HG02938 (cell line): Measurements from ENCODE around the gene FNIP2.
"Not testable (repeated sequence)": the region's sequence is repeated elsewhere in the genome, so short reads cannot be mapped to it uniquely, and the experiment has no call there.

Experiments
- ATAC-seq: cut with Tn5 transposase; IDR thresholded peaks from one replicate; pipeline ENCODE4 v1.9.1; 2021; ENCODE audit warnings: mild to moderate bottlenecking, moderate library complexity; ENCODE audit not compliant: unreplicated experiment

The FNIP2 gene

DNA sequence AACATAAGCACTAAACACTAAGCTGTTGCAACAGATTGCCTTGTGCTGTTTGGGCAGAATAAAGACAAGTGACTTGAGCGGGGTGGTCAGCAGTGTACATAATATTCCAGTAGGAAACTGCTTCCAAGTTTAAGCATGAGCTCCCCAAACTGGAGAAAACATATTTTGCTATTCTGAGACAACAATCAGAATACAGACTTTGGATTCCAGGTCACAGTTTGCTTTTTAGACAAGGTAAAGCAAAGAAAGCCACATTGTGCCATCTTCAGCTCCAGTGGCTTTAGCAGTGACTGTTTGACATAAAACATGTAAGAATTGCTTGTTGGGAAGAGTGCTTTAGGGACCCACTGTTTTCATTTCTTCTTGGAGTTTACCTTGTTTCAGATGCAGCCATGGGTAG lies 136.0 kb downstream of the FNIP2 start:
- no peak for ATAC-seq

GRCh38 chr4:158906073-158906472 lies 137.2 kb downstream of the FNIP2 start:
- ATAC-seq: peak; percentile 95

DNA sequence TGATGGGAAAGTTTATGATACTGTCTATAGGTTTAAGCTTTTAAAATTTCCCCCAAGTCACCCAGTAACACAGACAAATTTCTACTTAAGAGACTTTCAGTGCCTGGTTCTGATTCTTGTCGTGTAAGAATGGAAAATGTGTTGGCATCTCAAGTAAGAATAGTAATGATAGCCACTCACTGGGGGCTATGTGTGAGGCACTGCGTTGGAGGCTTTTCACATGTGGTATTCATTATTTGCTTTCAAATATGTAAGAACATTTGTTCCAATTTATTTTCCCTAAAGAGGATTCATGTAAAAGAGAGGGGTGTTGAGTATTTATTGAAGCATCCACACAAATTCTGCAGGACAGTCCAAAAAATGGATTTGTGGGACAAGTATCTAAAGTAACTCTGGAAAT lies 143.6 kb downstream of the FNIP2 start:
- no peak for ATAC-seq

DNA sequence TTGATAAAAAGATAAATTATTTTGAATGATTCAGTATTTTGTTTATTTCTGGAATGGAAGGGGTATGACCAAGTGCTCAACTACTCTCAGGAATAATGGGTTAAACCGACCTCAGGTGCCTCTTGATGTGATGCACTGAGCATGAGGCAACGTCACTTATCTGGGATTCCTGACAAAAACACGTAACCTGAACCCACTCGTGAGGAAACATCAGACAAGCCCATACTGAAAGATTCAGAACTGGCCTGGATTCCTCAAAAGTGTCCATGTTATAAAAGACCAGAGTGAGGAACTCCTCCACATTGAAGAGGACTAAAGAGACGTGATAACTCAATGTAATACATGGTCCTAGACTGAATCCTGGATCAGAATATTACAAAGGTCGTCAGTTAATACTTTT lies 144.0 kb downstream of the FNIP2 start:
- ATAC-seq: no peak

DNA sequence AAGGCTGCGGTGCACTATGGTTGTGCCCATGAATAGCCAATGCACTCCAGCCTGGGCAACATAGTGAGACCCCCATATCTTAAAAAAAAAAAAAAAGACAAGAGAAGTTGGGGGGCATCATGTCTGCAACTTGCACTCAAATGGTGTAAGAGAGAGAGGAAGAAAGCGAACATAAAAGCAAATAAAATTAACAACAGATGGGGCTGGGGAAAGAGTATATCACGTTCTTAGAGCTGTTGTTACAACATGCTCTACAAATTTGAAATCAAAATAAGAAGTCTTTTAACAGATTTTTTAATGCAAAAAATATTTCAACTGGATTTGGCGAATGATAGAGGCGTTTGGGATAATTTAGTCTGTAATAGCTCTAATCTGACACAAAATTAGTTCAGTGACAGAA lies 144.9 kb downstream of the FNIP2 start:
- no peak for ATAC-seq

DNA sequence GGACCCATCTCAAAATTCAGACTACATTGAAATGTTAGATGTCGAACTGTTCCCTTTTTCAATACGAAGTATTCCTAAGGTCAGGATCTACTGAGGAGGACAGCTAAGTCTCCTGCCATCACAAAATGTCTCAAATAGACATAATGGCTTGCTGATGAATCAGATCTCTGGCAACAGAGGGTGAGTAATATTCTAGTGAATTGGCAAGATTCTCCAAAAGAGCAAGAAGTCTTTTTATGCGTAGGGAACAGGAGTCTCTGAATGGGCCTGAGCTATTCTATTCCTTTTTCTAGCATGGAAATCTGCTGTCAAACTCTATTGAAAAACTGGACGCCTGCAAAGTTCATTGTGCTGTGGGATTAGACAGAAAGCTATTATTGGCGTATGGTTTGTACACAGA lies 145.4 kb downstream of the FNIP2 start:
- ATAC-seq: no peak

- ATAC-seq: no peak
Measured at GRCh38 chr4:158915683-158916241, 146.9 kb downstream of the FNIP2 start.

DNA sequence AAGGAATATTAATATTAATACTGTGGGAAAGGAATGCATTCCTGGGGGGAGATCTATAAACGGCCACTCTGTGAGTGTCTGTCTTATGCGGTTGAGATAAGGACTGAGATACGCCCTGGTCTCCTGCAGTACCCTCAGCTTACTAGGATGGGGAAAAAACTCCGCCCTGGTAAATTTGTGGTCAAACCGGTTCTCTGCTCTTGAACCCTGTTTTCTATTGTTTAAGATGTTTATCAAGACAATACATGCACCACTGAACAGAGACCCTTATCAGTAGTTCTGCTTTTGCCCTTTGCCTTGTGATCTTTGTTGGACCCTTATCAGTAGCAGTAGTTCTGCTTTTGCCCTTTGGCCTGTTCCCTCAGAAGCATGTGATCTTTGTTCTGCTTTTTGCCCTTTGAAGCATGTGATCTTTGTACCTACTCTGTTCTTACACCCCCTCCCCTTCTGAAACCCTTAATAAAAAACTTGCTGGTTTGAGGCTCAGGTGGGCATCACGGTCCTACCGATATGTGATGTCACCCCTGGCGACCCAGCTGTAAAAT lies 151.7 kb downstream of the FNIP2 start:
- ATAC-seq: not testable (repeated sequence)

- ATAC-seq: not testable (repeated sequence)
Measured at GRCh38 chr4:158927774-158928173, 158.9 kb downstream of the FNIP2 start.

DNA sequence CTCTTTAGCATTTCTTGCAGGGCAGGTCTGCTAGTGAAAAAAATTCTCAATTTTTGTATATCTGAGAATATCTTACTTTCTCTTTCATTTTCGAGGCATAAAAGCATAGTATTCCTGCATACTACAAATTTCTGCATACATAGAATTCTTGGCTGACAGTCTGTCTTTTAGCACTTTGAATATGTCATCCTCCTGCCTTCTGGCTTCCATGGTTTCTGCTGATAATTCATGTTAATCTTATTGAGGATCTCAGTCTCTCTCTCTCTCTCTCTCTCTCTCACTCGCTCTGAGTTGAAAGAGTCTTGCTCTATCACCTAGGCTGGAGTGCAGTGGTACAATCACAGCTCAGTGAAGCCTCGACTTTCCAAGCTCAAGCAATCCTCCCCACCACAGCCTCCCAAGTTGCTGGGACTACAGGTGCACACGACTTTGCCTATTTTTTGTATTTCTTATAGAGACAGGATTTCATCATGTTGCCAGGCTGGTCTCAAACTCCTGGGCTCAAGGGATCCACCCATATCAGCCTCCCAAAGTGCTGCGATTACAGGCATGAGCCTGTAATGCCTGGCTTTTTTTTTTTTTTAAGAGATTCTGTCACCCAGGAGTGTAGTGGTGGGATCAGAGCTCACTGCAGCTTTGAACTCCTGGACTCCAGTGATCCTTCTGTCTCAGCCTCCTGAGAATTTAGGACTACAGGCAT lies 161.3 kb downstream of the FNIP2 start:
- peak; percentile 54 for ATAC-seq

GRCh38 chr4:158930639-158930972 lies 161.8 kb downstream of the FNIP2 start:
- no peak for ATAC-seq

DNA sequence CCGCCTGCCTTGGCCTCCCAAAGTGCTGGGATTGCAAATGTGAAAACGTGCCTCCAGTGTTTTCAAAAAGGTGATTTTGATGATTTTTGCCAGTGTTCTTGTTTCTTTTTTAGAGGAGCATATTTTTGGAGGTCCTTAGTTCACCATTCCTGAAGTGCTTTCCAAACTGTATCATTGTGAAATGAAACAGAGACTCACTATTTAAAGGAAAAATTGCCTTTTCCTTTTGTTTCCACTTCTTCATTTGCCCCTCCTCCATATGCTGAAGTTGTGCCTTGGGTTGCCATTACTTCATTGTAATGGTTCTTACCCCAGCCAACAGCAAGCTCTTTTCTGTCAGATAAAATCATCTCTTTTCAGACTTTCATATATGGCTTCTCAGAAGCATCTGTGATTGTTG lies 164.4 kb downstream of the FNIP2 start:
- no peak for ATAC-seq

DNA sequence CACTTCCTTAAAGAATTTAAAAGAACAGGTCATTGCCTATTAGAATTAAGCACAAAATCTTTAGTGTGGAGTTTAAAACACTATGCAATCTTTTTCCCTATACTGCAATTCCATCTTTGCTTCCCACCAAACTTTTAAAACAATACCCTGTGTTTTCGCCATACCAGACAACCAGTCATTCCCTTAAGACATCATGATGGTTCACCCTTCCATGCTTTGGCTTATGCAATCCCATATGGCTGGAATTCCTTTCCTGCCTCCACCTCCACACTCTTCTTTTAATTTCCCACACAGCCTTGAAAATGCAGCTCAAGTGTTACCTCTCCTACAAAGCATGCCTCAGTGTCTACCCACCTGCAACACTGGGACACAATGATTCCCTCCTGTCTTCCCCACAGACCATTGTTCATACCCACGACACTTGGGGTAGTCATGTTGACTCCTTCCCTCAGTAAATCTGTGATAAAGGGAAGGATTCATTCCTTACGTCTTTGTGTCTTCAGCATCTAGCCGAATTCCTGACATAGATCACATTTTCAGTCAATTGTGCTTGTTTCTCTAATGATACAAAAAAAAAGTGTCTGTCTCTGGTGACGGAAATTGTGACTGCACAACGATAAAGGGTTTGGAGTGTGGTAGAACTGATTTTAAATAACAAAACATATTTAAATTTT lies 166.3 kb downstream of the FNIP2 start:
- ATAC-seq: no peak

DNA sequence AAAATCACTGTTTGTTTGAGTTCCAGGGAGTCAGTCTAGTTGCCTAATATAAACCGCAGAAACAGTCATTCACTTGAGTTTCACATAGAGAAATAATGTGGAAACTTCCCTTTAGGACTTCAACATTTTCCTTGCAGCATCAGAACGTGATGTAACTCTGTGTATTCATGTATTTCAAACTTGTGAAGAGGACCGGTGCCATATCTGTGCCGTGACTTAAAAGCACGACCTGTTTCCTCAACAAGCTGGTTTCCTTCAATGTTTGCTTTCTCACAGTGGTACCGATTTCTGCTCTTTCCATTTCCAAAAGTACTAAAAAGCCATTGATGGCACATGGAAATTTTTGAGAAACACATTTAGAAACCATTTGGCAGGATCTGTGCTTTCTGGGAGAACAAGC lies 167.4 kb downstream of the FNIP2 start:
- no peak for ATAC-seq

GRCh38 chr4:158938220-158939044 lies 169.6 kb downstream of the FNIP2 start:
- ATAC-seq: no peak

GRCh38 chr4:158940271-158940670 lies 171.4 kb downstream of the FNIP2 start:
- no peak for ATAC-seq

GRCh38 chr4:158941321-158941720 lies 172.5 kb downstream of the FNIP2 start:
- ATAC-seq: no peak

DNA sequence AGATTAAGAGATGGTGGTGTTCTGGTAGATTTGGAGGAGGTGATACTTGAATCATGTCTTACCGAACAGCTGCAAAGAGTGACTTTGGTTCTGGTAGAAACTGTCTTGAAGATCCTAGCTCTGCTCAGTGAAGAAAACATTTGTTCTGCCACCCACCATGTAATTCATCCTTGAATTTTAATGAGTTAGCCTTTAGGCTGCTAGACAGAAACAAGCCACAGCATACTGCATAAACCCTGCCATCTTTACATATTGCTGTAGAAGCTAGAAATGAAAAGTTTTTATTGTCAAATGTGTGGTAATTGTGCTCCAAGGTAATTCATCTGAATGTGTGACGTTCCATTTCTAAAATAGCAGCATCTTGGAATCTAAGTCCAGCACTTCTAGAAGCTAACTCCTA lies 173.1 kb downstream of the FNIP2 start:
- no peak for ATAC-seq

DNA sequence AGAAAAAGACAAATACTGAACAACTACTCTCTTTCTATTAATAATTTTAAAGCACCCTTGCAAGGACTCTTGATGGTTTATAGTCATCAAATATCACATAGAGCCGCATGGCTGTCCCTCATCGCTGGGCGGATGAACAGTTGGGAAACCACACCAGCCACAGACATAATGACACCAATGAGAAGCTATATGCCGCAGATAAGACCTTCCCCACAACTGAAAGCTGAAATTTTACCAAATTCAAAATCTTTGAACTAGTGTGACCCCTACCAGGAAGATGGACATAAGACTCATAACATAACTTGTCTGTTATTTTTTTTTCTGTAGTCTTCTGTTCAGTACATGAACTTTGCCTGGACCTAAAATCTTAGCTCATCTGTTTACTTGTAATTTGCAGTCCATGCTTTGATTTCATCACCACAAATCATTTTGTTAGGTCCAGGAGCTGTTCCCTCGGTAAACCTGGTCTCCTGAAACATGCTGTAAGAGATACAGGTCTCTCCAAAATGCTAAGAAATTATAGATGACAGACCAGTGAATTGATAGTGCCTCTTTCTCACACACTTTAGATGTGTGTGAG lies 176.8 kb downstream of the FNIP2 start:
- no peak for ATAC-seq

DNA sequence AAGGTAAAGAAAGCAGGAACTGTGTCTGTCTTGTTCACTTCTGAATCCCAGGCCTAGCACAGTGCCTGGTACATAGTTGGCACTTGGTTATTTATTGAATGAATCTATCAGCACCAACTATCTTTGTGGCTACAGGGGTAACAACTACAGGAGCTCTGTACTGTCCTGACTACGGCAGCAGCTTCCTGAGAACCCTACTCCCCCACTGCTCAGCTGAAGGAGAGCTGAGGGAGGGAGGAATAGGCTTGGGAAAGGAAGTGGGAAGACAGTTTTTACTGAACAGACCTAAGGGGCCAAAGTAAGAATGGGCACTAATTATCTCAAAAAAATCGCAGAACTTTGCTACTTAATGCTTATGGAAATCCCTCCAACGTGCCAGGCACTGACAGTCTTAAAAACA lies 178.0 kb downstream of the FNIP2 start:
- ATAC-seq: no peak

GRCh38 chr4:158948071-158948470 lies 179.2 kb downstream of the FNIP2 start:
- no peak for ATAC-seq
